Measurements from ENCODE around the gene BCAS4.
A peak's percentile ranks its signal among the peaks of the same experiment; 100 is the strongest.

Gene BCAS4

GRCh38 chr20:50801747-50802125 is 6.9 kb downstream of the BCAS4 start:
- H3K4me3 ChIP-seq (ENCODE audit: low read length), result no peak overlapping the region
- TF ChIP-seq ZNF274 (IDR thresholded peaks at IDR 0.05; ENCODE audit: low read depth, low read length), result no peak

GRCh38 chr20:50802289-50802688 is 7.4 kb downstream of the BCAS4 start:
- H3K4me3 ChIP-seq (ENCODE audit: low read length), result no peak overlapping the region
- TF ChIP-seq ZNF274 (IDR thresholded peaks at IDR 0.05; ENCODE audit: low read depth, low read length), result no peak

- peak overlapping the region; percentile 3; the same call in 1 of the 2 replicates for H3K4me3 ChIP-seq (ENCODE audit: low read length)
- no peak for TF ChIP-seq ZNF274 (IDR thresholded peaks at IDR 0.05; ENCODE audit: low read depth, low read length)
Measured at GRCh38 chr20:50804437-50805348, 9.8 kb downstream of the BCAS4 start.

GRCh38 chr20:50805349-50805684 is 10.5 kb downstream of the BCAS4 start:
- TF ChIP-seq ZNF274 (IDR thresholded peaks at IDR 0.05; ENCODE audit: low read depth, low read length), result no peak
- H3K4me3 ChIP-seq (ENCODE audit: low read length), result peak overlapping the region; percentile 10; the same call in 1 of the 2 replicates

GRCh38 chr20:50806126-50806768 is 11.4 kb downstream of the BCAS4 start:
- H3K4me3 ChIP-seq (ENCODE audit: low read length), result no peak overlapping the region
- TF ChIP-seq ZNF274 (IDR thresholded peaks at IDR 0.05; ENCODE audit: low read depth, low read length), result no peak

GRCh38 chr20:50810063-50810462 is 15.2 kb downstream of the BCAS4 start:
- no peak for TF ChIP-seq ZNF274 (IDR thresholded peaks at IDR 0.05; ENCODE audit: low read depth, low read length)
- peak overlapping the region; percentile 16; the same call in 1 of the 2 replicates for H3K4me3 ChIP-seq (ENCODE audit: low read length)

GRCh38 chr20:50810842-50811241 is 16.0 kb downstream of the BCAS4 start:
- no peak overlapping the region; the same call in 1 of the 2 replicates for H3K4me3 ChIP-seq (ENCODE audit: low read length)
- TF ChIP-seq ZNF274 (IDR thresholded peaks at IDR 0.05; ENCODE audit: low read depth, low read length), result no peak

GRCh38 chr20:50813101-50813643 is 18.3 kb downstream of the BCAS4 start:
- no peak for TF ChIP-seq ZNF274 (IDR thresholded peaks at IDR 0.05; ENCODE audit: low read depth, low read length)
- no peak overlapping the region for H3K4me3 ChIP-seq (ENCODE audit: low read length)

GRCh38 chr20:50813801-50814200 is 18.9 kb downstream of the BCAS4 start:
- no peak for TF ChIP-seq ZNF274 (IDR thresholded peaks at IDR 0.05; ENCODE audit: low read depth, low read length)
- H3K4me3 ChIP-seq (ENCODE audit: low read length), result no peak overlapping the region

- H3K4me3 ChIP-seq (ENCODE audit: low read length), result peak overlapping the region; percentile 30; the same call in 1 of the 2 replicates
- no peak for TF ChIP-seq ZNF274 (IDR thresholded peaks at IDR 0.05; ENCODE audit: low read depth, low read length)
Measured at GRCh38 chr20:50814438-50815161, 19.7 kb downstream of the BCAS4 start.

- H3K4me3 ChIP-seq (ENCODE audit: low read length), result peak overlapping the region; percentile 30; the same call in 1 of the 2 replicates
- no peak for TF ChIP-seq ZNF274 (IDR thresholded peaks at IDR 0.05; ENCODE audit: low read depth, low read length)
Measured at GRCh38 chr20:50815162-50815989, 20.5 kb downstream of the BCAS4 start.

- TF ChIP-seq ZNF274 (IDR thresholded peaks at IDR 0.05; ENCODE audit: low read depth, low read length), result no peak
- H3K4me3 ChIP-seq (ENCODE audit: low read length), result no peak overlapping the region
Measured at GRCh38 chr20:50817776-50818172, 22.9 kb downstream of the BCAS4 start.

- no peak overlapping the region for H3K4me3 ChIP-seq (ENCODE audit: low read length)
- TF ChIP-seq ZNF274 (IDR thresholded peaks at IDR 0.05; ENCODE audit: low read depth, low read length), result no peak
Measured at GRCh38 chr20:50819349-50819748, 24.5 kb downstream of the BCAS4 start.
